ENCODE results near the gene NALCN.

The NALCN gene

DNA sequence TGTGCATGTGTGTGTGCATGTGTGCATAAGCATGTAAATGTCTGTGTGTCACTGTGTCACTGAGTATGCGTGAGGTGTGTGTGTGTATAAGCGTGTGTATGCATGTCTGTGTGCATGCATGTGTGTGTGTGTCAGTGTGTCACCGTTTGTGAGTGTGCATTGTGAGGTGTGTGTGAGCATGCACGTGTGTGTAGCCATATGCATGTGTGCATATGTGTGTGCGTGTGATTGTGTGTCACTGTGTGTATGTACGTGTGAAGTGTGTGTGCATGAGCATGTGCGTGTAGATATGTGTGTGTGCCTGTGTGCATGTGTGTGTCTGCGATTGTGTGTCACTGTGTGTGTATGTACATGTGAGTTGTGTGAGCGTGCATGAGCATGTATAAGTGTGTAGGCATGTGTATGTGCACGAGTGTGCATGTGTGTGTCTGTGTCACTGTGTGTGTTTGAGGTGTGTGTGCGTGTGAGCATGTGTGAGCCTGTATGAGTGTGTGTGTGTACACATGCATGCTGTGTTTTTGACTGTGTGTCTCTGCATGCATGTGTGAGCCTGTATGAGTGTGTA, 144.5 kb downstream of the NALCN start:
- DNase-seq = no peak

DNA sequence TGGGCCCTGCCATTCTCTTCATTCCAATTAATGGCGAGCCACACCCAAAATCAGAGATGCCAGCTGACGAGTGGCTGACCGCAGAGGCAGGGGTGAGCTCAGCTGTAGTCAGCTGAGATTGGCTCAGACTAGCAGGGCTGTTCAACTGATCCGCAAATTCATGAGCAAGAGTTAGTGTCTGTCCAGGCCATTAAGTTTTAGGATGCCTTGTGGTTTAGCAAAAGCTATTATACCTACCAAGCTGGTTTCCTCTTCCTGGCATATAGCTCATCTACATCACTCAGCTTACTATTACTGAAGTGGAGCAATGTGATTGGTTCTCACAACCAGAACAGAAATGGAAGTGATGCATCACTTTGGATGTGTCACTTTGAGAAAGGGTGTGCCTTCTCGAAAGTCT, 148.7 kb downstream of the NALCN start:
- DNase-seq = no peak

DNA sequence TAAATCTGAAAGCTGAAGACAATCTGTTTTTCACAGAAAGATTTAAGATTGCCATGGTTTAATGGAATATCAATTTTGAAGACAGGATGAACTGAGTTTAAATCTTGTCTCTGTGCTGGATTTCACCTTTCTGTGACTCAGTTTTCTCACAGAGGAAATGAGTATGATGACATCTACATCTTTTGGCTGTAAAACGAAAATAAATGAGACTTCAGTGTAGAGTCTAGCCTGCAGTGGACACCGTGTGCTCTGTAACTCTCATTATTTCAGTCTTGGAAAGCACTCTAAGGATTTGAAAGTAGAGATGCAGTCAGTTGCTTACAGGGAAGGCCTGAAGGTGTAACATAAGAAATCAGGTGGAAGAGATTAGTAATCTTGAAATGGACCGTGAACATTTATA, 150.4 kb downstream of the NALCN start:
- no peak for DNase-seq

DNA sequence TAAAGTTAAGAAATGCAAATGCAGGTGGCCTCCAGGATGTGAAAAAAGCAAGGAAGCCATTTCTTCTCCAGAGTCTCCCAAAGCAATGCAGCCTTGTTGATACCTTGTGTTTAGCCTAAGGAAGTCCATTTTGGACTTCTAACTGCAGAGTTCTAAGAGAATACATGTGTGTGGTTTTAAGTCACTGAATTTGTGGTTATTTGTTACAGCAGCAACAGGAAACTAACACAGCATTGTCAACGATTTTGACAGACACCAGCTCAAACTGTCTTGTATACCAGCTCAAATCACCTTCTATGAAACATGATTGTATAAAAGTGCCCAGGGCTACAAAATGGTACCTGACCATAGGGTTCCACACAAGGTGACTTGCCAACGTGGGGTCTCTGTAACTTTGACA, 151.4 kb downstream of the NALCN start:
- DNase-seq = no peak

DNA sequence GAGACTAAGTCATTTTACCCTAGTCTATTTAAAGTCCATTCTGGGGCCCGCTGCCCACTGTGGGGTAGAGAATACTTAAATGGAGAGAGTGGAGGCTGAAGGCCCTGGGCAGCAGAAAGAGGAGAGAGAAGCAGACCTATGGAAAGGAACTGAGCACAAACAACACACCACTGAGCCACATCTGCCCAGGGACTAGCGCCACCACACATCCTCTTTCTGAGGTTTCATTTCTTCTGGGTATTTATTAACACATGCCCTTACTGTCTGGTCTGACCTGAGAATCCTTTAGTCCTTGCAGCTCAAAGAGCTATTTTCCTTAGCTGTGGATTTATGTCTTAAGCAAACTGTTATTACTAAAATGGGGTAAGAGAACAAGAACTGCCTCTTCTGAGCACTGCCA, 154.0 kb downstream of the NALCN start:
- no peak for DNase-seq

DNA sequence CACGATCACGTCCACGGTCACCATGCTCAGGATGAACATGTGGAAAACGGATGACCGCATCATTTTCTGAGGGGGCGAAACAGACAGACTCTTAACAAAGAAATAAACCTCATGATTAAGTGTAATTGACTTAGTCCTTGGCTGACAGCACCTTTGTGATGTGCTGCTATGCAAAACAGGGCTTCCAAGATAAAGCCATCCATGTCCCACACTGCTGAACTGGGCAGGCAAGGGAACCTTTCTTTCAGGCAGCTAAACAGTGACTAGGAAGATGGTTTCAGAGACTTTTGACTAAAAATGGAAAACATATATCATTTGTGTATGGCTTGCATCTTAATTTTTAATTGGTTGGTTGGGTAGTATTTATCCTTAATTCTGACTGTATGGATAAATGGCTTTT, 157.8 kb downstream of the NALCN start:
- DNase-seq = no peak

DNA sequence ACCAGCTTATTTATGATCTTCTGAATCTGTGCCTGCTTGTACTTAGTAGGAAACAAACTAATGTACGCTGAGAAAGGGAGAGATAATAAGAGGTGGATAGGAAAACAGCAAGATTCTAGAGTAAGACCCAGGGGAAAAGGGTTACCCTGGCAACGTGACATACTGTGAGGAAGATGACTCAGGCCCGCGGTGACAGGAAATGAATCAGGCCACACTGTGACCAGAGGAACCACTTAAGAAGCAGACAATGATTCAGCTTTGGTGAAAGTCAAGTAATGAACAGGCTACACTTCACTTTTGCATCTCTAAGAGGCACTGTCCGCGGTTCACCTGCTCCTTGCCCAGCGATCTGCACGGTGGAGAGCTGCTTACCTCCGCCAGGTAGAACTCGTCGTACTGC, 158.2 kb downstream of the NALCN start:
- no peak for DNase-seq

DNA sequence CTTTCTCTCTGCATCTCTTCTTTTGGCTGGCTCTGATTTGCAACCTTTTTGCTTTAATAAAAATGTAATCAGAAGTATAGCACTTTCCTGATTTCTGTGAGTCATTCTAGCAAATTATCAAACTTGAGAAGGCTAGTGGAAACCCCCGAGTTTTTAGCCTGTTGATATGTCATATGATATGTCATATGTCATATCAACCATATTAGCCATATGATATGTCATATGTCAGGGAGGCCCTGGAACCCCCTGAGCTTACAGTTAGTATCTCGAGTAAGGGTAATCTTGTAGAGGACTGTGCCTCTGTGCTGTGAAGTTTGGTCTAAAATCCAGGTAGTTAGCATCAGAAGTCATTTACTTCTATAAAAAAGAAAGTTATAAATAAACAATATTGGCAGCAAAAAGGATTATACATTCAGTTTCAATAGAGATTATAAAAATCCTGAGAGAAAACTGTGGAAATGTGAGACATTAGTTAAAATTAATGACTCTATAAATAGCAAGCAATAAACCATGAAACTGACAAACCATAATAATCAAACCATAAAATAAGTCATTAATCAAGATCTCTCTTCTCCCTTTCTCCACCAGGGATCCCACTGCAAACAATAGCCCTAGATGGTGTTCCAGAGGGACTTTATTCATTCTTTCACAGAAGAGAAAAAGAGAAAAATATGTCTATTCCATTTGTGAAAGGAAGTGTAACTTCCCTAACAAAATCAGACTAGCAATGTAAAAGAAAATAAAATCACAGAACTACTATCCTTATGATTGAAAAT, 167.4 kb downstream of the NALCN start:
- DNase-seq = no peak

DNA sequence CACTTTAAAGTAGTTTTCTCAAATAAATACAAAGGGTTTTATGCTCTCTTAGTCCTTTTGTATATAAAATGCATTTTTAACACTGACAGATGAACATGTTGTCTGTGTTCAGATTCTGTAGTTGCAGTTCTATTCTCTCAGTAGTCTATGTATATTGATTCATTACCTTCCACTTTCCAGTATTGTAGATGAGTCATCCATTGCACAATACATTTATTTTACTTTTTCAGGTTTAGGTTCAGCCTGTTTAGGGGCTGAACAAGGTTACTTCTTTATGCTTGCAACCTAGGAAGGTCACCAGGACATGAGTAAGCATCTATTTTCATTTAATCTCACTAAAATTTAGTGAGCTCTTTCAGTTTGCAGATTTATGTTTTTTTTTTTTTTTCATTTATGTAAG, 173.6 kb downstream of the NALCN start:
- DNase-seq = no peak

DNA sequence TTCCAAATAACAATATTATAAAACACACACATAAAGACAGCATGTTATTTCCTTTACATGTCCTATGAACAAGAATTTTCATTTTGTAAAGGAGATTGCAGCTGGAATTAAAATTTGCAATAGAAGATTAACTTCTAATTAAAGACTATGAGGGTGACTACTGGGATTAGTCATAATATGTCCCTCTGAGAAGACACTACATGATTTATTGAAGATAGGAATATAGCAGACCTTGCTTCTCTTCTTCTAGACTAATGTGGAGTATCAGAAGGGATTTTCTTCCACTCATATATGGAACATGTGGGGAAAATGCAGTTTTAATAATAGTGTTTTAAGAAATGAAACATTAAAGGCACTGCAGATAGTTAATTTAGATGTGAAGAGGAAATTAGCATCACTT, 177.8 kb downstream of the NALCN start:
- no peak for DNase-seq

DNA sequence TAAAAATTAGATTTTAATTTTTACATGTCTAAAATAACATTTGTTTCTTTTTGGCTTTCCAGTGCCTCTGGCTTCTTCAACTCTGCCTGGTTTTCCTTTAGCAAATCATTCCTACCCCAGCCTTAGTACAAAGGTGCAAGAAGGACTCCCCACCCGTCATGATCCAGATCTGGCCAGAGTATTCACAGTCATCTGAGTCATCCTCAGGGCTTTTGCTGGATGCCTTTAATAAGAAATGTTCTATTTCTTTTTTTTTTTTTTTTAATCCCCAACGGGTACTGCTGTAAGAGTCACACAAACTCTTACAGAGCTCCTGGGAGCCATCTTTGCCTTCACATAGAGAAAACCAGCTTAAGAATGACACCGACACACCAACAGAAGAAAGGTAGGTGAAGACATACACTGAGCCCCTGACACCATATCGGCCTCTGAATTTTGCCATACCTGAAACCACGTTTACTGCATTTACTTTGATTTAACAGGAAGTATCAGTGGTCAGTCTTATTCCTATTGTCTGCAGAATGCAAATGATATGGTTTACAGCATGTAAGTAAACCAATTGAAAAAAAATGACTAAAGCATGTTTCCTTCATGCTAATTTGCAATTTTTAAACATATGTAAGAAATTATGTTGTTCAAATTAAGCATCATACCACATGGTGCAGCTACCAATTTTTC, 184.4 kb downstream of the NALCN start:
- DNase-seq = no peak

DNA sequence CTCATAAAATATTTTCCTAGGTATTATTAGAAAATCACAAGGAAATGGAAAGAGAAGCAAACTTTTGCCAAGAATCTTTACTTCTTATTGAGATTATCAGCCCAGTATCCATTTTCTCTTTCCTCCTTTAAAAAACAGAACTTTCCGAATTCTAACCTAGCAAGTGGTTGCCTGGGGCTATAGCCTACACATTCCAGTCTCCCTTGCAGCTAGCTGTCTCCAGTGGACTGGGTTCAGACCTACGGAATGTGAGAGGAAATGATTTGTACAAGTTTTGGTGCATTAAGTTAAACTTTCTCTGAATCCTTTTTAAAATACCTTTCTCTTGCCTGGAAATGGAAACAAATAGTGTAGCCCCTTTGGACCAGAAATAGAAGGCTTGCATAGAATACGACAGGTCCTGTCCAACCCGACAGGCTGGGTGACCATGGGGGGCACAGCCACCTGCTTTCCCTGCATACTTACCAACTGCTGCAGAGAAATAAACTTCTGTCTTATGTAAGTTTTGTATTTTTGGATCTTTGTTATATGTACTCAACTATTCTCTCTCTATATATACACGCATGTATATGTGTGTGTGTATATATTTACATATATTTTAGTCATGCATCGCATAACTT, 185.9 kb downstream of the NALCN start:
- no peak for DNase-seq

DNA sequence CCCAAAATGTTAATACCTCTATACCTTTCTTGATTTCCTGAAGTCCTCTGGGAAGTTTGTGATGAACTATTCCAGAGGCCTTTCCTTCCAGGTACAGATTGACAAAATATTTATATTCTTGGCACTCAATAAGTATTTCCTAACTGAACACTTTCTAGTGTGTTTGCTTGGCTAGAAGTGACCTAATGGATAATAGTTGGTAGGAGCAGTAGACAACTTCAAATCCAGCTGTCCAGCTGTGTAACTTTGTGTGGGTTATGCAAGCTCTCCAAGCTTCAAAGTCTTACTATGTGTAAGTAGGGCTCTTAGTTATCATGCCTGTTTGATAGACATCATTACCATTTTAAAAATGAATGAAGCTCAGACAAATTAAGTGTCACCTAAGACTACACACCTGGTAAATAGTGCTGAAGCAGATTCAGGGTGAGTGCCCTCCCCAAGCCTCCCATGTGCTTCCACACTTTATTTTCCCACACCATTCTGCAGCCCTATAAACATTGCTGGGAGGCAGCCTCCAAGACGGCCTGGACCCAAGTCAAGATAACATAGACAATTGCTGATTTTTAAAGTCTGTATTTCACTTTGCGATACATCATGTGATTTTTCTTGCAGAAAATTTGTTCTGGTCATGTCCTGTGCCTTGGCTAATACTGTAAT, 196.6 kb downstream of the NALCN start:
- DNase-seq = no peak

DNA sequence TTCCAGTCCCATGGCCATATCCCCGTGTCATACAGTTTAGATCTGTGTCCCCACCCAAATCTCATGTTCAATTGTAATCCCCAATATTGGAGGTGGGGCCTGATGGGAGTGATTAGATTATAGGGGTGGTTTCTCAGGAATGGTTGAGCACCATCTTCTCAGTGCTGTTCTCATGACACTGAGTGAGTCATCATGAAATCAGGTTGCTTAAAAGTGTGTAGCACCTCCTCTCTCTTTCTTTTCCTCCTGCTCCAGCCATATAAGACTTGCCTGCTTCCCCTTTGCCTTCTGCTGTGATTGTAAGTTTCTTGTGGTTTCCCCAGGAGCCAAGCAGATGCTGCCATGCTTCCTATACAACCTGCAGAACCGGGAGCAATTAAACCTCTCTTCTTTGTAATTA, 197.8 kb downstream of the NALCN start:
- no peak for DNase-seq

DNA sequence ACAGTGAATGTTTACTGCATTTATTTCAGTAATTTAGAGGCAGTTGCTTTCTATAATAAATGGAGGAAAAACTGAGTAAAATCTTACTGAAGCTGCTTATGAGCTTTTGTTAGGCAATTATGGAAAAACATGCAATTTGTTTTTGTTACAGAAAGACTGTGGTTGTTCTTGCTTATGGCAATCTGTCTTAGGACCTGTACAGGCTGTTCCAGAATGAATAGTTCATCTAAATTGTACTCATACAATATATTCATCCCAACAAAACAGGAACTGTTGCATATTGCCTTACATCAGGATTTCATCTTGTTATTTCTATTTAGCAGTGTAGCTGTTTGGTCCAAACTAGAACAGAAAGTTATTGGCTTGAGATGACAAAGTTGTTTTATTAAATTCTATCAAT, 199.2 kb downstream of the NALCN start:
- DNase-seq = no peak

DNA sequence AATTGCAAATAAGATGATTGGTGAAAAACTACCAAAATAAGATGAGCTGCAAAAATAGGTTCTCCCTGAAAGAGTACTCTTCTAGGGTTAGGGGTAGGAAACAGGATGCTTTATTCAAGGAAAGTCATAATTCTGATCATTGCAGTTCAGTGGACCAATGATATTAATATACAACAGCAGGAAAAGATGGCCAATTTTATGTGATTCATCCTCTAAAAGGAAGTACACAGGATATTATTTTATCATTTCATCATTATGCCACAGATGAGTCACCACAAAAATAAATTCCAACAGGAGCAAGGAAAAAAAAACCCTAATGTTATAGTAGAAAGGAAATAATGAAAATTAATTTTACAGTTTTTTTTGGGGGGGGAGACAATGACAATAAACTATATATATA, 205.0 kb downstream of the NALCN start:
- no peak for DNase-seq

DNA sequence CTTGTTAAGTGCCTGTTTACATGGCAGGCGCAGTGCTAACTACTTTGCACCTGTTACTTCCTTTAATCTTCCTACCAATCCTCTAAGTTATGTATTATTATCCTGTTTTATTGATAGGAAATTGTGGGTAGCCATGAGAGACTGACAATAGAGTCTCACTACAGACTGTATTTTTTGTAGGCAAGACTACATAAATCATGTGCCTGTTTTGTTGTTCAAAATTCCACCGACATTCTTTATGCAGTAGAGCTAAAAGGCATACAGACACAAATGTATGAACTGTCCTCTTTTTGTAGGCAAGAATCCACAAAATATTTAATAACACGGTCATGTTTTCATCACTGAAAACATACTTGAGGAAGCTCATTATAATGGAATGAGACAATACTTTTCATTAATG, 205.5 kb downstream of the NALCN start:
- no peak for DNase-seq

DNA sequence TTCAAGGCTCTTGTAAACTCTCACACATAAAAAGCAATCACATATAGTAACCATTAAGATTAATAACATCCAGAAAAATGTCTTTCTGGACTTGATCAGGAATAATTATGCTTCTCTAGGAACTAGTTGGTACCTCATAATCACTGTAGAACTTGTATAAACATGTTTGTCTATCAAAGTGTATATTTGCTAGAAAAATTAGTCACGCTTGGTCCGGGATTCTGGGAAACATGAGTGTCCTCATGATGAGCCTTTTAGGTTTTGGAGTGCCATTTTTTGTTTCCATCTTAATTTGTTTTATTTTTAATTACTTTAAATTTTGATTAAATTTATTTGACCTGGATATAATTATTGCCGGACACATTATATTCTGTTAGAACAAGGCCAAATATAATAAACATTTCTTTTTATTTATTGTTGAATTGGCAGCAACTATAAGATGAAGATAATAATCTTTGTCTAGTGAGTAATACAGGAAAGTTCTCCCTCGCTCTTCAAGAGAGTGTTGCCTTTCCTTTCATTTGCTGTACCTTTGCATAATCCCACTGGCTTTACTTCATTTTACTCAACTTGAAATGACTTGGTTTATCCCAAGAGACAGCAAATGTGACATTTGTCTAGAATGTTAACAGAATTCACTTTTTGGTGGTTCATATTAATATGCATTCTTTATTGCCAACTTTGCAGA, 207.0 kb downstream of the NALCN start:
- DNase-seq = no peak

DNA sequence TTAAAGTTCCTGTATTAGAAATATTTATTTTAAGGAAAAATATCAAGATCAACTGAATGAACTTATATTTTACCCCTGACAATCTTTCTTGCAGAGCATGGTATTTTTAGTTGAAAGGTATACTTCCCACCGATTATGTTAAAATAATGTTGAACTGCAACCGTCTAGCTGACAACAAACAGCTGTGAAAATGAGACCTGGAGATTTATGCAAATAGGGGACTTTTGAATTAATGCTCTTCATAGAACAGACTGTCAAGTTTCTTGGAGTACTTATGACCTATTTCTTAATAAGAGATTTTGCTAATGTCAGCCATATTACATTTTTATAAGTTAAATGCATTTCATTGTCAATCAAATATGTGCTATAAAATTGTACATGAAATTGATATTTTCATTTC, 210.9 kb downstream of the NALCN start:
- no peak for DNase-seq

DNA sequence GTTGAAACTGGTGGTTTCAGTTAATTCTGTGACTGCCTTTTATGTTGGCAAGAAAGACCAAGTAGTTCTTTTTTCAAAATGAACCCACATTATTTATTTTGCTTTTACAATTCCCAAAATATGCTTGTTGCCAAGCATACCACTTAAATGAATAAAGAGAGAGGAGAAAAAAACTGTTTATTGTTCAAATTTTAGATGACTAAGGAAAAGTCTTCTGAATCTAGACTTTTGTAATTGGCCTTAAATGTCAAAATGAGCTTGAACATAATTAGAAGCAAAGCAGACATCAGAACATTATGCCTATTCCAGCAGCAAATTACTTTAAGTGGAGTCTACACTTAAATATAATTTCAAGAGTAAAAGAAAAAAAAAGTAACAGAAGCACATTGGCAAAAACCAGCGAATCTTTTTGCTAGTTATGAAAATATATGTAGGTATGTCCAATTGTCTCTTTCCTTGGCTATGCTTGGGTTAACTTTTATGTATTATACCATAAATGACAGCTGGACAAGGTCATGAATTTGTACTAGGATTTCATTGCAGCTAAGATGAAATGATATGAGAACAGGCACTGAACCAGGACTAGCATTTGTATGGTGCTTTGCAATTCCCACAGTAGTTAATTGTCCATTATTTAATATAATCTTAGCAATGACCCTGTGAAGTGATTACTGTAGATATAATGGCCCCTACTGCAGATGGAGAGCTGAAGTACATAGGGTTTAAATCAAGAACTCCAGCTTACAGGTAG, 211.9 kb downstream of the NALCN start:
- no peak for DNase-seq

DNA sequence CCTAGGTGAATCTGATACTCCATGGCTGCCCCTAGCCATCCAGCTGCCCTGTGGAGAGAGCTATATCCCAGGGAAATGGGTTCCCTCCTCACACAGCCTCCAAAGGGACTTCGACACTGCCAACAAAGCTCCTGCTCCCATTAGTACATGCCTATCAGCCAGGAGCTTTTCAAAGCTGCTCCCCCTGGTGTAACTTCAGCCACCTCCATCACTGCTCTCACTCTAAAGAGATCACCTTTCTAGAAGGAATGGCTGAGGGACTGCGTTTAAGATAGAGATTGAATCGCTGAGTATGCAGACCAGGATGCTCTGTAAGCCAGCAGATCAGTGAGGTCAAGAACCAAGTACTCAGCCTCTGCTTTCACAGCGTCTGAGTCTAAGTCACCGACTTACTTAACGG, 213.7 kb downstream of the NALCN start:
- DNase-seq = no peak

DNA sequence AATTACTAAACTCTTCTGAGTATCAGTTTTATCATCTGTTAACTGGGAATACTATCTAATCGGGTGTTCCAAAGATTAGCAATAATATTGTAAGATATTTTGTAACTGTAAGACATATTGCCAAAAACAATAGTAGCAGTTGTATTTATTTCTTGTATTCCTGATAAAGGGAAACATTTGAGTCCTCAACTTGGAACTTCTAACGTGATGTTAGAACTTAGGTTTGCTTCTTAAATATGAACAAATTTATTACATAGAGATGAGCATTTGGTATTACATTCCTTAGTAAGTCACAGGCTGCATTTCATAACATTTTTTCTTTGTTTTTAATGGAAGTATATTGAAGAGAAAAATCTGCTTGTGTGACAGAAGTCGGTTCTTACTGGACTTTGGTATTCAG, 225.3 kb downstream of the NALCN start:
- DNase-seq = no peak
